ENCODE results near the gene GPRIN2.
"Not testable (repeated sequence)": the region's sequence is repeated elsewhere in the genome, so short reads cannot be mapped to it uniquely, and the experiment has no call there.

GPRIN2 gene

DNA sequence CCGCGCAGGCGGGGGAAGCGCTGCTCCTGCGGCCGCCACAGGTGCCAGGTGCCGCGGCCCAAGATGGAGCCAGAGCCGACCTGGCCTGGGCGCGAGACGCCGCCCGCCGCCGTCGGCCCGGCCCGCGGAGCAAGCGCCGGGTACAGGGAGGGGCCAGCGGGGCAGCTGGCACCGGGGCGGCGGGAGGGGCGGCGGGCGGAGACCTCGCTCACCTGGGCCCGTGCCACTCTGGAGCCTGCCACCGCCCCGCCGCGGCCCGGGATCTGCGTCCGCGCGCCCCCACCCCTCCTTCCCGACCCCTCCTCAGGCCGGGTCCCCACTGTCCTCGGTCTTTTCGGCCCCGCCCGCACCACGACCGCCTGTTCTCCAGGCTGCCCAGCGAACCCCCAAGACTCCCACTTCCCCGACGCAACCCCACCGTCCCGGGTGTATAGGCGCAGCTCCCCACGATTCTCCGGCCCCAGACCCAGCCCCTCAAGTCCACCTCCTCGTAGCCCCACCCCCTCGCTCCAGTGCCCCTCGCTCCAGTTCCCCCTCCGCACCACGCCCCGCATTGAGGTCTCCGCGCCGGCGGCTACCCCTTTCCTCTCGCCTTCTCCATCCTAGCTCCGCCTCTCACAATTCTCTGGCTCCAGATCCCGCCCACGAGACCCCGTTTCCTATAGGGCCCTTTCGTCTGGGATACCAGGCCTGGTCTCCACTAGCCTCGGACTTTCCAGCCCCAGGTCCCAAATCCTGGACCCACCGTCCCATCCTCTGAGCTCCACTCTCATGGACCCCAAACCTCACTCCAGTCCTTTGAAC, at the start of gene GPRIN2:
TSS of gene GPRIN2 (minus strand) at position 144 of the 804 bp plus-strand sequence. CDS start 5,922 bp downstream, outside the sequence.
- peak; percentile 13 for DNase-seq

- DNase-seq = not testable (repeated sequence)
Measured at GRCh38 chr10:46600516-46600915, 44.1 kb upstream of the GPRIN2 start.

DNA sequence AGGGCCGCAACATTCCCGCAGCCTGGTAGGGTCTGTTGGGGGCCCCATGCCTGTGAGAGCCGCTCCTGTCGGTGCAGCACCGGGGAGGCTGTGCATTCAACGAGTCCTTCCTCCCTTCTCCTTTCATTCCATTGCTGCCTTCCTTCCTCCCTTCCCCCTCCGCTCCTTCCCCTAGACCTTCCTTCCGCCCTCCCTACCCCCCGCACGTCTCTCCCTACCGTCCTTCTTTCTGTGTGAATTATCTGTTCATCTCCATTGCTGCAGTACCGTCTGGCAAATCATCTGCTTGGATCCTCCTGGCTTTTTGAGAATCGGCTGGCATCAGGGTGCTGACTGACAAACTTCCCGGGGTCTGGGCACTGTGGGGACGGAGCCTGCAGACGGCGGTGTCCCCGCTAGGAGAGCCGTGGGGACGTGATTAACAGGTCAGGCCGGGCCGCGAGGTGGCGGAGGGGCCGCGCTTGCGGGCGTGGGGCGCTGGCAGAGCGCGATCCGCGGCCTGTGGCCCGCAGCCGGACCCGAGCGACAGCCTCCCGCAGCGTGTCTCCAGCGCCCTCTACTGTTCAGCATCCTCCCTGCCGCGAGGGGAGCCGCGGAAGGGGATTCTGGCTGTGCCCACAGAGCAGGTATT, 41.3 kb upstream of the GPRIN2 start:
- peak; percentile 26 for DNase-seq

- DNase-seq = not testable (repeated sequence)
Measured at GRCh38 chr10:46596570-46596969, 40.1 kb upstream of the GPRIN2 start.

GRCh38 chr10:46594453-46595063, 38.1 kb upstream of the GPRIN2 start:
- DNase-seq = not testable (repeated sequence)

DNA sequence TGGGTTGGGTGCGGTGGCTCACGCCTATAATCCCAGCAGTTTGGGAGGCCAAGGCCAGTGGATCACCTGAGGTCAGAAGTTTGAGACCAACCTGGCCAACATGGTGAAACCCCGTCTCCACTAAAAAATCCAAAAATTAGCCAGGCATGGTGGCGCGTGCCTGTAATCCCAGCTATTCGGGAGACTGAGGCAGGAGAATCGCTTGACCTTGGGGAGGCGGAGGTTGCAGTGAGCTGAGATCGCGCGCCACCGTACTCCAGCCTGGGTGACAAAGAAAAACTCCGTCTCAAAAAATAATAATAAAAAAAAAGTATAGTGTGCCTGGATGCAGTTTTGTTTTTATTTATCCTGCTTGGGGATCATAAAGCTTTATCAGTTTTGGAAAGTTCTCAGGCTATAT, 36.8 kb upstream of the GPRIN2 start:
- not testable (repeated sequence) for DNase-seq

DNA sequence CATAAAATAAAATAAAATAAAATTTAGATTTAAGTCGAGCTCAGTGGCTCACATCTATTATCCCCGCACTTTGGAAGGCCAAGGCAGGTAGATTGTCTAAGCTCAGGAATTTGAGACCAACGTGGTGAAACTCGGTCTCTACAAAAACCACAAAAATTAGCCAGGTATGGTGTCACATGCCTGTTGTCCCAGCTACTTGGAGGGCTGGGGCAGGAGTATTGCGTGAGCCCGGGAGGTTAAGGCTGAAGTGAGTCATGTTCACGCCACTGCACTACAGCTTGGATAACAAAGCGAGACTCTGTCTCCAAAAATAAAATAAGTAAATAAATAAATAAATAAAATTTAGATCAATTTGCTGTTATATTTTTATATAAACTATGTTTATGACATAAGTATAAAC, 34.6 kb upstream of the GPRIN2 start:
- DNase-seq = not testable (repeated sequence)

DNA sequence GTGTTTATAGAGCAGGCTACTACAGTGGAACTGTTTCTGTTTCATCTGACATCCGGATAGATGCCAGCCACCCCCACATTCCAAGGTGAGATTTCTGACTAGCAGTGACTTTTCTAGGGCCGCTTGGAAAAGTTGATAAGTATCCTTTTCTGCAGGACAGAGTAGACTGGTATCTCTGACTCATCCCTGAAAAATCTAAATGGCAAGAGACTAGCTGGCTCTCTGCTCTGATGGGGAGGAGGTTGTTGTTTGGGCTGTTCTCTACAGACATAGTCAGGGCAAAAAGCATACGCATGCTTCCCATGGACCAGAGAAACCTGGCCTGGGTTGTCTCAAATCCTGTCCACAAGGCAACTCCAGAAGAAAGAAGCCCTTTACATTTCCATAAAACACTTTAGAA, 33.1 kb upstream of the GPRIN2 start:
- DNase-seq = not testable (repeated sequence)

GRCh38 chr10:46588221-46588620, 31.8 kb upstream of the GPRIN2 start:
- DNase-seq = not testable (repeated sequence)

GRCh38 chr10:46587546-46587945, 31.1 kb upstream of the GPRIN2 start:
- not testable (repeated sequence) for DNase-seq

DNA sequence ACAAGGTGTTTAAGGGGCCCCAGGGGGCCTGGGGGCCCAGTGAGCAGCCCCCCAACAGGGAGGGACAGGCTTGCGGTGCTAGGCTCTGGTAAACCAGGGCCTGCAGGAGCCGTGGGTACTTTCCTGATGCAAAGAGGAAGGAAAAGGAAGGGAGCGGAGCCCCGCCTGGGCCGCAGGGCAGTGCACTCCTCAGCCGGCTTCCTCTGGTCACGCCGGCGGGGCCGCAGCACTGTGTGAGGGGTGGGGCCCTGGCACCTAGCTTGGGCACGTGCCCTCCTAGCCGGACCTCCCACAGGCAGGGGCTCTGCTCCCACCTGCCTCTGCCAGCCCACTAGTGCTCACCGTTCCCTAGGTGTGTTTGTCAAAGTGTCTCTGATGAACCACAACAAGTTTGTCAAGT, 28.8 kb upstream of the GPRIN2 start:
- not testable (repeated sequence) for DNase-seq

DNA sequence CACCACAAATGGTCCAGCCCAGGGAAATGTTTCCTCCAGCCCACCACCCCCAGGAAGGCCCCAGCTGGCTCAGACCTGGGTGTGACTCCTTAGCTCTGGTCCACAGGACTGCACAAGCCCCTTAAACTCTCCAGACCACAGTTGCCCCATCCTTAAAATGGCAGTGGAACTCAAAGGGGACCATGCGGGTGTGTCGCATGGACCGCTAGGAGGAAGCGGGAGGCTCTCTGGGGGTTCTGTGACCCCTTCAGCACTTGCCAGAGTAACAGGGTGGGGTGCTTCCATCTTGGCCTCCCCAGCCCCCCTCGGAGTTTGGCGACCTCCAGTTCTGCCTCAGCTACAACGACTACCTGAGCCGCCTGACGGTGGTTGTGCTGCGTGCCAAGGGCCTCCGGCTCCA, 27.7 kb upstream of the GPRIN2 start:
- not testable (repeated sequence) for DNase-seq

DNA sequence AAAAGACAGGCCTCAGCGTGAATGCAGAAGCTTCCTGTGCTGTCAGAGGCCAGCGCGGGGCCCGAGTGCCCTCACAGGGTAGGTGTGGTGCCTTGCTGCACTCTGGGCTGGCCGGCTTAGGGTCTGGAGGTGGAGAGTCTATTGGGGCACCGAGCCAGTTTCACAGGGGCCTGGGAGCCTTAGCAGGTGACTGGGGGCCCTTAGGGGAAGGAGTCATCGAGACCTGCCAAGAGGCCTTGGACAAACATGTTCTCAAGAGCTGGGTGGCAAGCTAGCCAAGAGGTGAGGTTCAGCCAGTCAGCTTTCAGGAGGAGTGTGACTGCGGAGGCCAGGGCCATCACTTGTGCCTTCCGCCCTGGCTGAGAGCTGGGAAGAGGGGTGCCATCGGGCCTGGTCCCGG, 26.1 kb upstream of the GPRIN2 start:
- not testable (repeated sequence) for DNase-seq

DNA sequence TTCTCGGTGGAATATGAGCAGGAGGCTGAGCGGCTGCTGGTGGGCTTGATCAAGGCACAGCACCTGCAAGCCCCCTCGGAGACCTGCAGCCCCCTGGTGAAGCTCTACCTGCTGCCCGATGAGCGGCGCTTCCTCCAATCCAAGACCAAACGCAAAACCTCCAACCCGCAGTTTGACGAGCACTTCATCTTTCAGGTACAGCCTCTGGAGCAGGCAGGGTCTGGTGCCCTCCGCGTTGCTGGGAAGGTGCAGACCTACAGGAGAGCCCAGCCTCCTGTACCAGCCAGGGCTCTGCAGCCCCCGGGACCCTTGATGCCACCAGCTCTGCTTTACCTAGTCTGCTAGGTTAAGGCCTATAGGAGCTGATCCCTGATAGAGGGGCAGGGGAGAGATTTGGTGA, 25.5 kb upstream of the GPRIN2 start:
- not testable (repeated sequence) for DNase-seq

DNA sequence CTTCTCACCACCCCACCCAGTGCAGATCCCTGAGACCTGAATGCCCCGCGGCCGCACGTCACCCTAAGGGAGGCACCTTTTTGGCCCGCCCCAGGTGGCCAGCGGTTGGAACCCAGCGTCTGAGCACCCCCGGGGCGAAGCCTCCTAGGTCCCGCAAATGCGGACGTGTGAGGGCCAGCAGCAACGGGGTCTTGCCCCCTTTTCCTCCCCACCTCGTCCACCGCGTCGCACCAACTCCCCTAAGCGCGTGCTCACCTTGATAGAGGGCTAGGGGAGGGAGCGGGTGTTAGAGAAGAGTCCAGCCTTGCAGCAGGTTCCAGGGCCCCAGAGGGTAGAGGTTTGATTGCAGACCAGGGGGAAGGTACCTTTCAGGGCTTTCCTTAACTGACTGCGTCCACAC, 22.9 kb upstream of the GPRIN2 start:
- DNase-seq = not testable (repeated sequence)

DNA sequence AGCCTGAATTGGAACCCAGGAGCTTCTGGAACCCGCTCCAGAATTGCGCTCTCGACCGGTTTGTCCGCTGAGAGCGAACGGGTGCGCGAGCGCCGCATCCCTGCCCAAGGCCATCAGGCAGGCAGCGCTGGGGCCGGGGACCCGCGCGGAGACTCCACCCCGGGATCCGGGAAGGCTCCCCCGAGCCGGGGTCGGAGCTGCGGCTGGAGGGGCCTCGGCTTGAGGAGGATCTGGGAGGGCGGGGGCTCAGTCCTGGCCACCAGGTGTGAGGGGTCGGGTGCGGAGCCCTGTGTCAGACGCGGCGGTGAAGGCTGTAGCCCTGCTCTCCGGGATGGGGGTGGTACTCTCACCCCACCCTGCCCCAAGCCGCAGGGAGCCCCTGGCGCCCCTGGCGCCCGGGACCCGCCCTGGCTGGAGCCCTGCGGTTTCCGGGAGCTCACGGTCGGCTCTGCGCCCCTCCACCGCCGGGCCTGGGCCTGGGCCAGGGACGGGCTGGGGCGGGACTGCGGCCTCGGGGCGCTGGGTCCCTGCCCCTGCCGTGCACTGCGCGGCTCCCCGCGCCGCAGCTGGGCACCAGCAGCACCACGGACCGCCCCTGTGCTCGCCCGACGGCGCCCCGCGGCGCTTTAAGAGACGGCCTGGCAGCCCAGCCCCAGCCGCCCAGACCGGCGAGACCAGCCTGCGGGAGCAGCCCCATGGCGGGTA, 22.2 kb upstream of the GPRIN2 start, which contains the start of gene SYT15:
TSS of gene SYT15 (plus strand) at position 655 of the 705 bp plus-strand sequence. CDS start at position 696, 41 bp downstream.
- not testable (repeated sequence) for DNase-seq

DNA sequence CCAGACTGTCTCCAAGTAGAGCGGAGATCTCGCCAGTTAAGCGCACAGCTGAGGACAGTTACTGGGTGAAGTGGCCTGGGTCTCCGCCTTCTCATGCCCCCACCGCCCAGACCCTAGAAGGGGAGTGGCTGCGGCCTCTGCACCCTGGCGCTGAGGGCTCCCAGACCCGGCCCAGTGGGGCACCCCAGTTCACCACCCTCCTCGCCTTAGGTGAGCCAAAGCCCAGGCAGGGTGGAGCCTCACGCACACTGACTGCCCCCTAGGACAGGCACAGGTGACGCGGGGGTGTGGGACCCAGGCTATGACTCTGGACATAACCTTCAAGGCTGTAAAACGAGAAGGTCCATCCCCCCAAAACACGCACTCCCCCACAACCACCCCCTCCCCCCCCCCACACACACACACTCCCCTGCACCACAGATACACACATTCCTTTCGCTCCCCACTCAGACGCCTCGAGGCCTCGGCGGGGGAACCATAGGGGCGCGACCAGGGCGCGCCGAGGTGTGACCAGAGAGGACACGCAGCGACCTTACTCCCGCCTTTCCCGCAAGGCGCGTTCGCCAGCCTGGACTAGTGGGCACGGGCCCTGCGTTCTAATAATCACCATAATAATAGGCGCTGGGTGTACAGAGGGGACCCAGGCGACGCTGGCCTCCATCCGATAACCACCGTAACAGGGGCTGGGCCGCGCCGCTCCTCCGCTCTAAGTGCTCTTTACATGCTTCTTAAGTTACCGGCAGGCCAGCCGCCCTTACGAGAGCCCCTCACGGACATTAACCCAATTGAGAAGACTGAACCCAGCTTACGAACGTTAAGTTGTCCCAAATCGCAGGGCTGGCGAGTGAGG, 21.4 kb upstream of the GPRIN2 start:
- DNase-seq = peak; percentile 1

DNA sequence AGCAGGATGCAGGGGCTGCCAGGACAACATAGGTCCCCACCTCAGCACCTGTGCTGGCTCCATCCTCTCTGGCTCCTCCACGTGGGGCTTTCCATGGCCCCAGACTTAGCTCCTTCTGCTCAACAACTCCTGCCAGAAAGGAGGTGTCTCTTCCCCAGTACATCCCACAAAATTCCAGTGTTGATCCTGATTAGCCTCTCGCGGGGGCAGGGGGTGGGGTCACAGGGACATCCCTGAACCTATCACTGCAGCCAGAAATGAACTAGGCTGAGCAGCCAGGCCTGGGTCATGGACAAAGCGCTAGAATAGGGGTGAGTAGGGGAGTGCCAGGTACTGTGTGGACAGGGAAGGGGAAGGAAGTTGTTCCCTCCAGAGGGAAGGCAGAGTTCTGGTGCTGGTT, 17.4 kb upstream of the GPRIN2 start:
- not testable (repeated sequence) for DNase-seq

DNA sequence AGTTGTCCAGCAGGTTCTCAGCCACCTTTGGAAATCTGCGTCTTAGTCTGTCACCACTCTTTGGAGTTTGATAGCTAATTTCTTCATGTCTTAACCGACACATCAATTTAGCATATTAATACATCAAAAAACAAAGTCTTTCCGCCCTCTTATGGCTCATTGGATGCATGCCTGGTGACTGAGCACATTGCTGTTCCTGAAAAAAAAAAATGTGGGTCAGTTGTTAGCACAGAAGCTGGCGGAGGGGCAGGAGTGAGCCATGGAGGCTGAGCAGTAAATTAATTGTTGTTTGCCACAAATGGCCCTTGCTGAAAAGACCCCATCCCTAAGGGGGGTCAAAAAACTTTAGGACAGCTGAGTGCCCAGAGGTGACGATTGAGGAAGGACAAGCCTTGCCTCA, 16.9 kb upstream of the GPRIN2 start:
- not testable (repeated sequence) for DNase-seq

- not testable (repeated sequence) for DNase-seq
Measured at GRCh38 chr10:46572765-46573164, 16.3 kb upstream of the GPRIN2 start.

GRCh38 chr10:46570655-46571054, 14.2 kb upstream of the GPRIN2 start:
- not testable (repeated sequence) for DNase-seq

DNA sequence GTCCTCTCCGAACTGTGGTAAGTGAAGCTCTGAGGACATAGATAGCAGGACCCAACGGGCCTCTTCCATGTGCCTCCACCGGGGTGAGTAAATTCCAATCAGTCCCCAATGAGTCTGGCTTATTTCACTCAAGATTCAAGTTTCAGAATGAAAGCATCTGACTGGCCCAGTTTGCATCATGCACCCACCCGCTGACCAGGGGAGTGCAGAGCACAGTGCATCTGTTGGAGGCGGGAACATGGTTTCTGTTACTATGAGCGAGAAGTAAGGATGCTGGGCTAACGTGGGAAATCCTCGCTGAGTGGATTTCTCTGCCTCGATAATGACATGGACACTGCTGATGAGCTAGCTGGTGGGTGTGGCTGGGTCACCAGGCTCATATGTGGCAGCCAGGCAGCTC, 10.7 kb upstream of the GPRIN2 start:
- DNase-seq = not testable (repeated sequence)

Data from stimulated activated CD4-positive, alpha-beta T cell treated with anti-CD3 and anti-CD28 coated beads, Interleukin-15, amount 100 ng/mL, for 24 hours (primary cell).